GM12801 (cell line): Measurements from ENCODE around the gene GLI2.

Experiments
- TF ChIP-seq, protein P1 (sequence below): IDR thresholded peaks from one replicate; pipeline ENCODE4 v1.5.1; 2011; ENCODE audit warnings: control low read depth; ENCODE audit not compliant: insufficient read length; ENCODE audit errors: extremely low read depth

GLI2 gene

GRCh38 chr2:120773186-120773800 lies 37.6 kb downstream of the GLI2 start:
- TF ChIP-seq, protein P1, sequence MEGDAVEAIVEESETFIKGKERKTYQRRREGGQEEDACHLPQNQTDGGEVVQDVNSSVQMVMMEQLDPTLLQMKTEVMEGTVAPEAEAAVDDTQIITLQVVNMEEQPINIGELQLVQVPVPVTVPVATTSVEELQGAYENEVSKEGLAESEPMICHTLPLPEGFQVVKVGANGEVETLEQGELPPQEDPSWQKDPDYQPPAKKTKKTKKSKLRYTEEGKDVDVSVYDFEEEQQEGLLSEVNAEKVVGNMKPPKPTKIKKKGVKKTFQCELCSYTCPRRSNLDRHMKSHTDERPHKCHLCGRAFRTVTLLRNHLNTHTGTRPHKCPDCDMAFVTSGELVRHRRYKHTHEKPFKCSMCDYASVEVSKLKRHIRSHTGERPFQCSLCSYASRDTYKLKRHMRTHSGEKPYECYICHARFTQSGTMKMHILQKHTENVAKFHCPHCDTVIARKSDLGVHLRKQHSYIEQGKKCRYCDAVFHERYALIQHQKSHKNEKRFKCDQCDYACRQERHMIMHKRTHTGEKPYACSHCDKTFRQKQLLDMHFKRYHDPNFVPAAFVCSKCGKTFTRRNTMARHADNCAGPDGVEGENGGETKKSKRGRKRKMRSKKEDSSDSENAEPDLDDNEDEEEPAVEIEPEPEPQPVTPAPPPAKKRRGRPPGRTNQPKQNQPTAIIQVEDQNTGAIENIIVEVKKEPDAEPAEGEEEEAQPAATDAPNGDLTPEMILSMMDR: no peak

- TF ChIP-seq, protein P1: no peak
Observed at GRCh38 chr2:120774557-120775160, 39.0 kb downstream of the GLI2 start.

GRCh38 chr2:120775194-120775593 lies 39.5 kb downstream of the GLI2 start:
- TF ChIP-seq, protein P1: no peak

DNA sequence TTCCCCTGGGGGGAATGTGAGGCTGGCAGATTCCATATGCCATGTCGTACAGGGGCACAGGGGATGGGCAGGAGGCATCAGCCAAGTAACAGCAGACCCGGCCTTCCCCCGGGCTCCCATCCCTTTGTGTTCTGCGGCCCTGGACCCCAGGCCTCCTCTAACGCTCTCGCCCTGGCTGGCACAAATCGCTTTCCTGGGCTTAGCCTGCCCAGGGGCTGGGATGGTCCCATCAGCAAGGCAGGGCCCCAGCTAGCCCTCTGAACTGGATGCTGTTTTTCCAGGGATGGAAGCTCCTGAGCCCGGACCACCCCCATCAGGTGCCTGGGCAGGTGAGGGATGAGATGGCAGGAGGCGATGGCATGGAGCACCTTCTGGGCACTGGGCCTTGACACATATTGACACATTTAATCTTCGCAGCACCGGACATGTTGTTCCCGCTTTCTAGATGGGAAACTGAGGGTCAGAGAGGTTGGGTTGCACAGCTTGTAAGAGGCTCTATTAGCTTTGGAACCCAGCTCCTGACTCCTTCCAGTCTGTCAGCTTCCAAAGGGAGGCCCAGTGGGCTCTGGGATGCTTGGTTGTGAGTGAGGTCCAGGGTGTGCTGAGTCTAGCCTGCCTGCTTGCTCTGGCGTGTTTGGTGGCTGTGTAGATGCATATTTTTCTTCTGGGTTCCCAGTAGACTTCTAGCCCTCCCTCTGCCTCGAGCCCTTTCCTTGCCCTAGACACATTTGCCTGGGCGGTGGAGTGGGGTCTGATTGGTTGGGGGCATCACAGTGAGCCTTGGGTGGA lies 40.3 kb downstream of the GLI2 start:
- TF ChIP-seq, protein P1: no peak

- TF ChIP-seq, protein P1: no peak
Observed at GRCh38 chr2:120776649-120777048, 41.0 kb downstream of the GLI2 start.

DNA sequence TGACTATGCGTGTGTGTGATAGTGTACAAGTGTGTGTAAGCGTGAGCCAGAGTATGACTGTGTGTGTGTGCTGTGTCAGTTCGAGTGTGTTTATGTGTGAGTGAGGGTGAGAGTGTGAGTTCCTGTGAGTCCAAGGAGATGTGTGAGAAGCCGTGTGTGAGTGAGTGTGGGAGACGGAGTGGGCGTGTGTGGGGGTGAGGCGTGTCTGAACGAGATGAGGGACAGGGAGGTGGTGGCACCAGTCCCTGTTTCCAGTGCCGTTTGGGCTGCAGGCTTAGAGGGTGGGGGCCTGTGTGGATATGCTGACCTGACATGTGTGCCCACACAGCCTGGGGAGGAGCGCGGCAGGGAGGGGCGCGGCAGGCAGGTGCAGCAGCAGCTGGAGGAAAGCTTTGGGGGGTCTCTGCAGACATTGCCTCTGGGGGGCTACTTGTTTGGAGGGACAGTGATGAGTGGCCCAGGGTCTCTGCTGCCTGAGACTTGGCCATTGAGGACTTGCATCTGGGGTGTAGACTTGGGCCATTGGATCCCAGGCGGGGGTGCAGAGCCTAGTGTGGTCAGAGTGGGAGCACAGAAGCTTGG lies 41.6 kb downstream of the GLI2 start:
- TF ChIP-seq, protein P1: no peak

DNA sequence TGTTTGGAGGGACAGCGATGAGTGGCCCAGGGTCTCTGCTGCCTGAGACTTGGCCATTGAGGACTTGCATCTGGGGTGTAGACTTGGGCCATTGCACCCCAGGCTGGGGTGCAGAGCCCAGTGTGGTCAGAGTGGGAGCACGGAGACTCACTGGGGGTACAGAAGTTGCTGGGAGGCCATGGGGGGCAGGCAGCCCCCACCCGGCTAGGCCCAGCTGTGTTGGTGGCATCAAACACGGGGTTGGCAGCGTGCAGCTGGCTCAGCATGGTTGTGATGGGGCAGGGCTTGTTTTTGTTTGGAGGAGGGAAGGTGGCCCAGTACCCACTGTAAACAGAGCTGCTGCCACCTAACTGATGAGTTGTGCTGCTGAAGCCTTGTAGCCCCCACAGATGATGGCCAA lies 42.1 kb downstream of the GLI2 start:
- TF ChIP-seq, protein P1: no peak
